ENCODE data around the gene SLC26A9.

SLC26A9 gene

GRCh38 chr1:205948886-205949285 is 5.6 kb upstream of the SLC26A9 start:
- no peak for DNase-seq (ENCODE audit: low spot score)

GRCh38 chr1:205948039-205948438 is 4.8 kb upstream of the SLC26A9 start:
- DNase-seq (ENCODE audit: low spot score): no peak

DNA sequence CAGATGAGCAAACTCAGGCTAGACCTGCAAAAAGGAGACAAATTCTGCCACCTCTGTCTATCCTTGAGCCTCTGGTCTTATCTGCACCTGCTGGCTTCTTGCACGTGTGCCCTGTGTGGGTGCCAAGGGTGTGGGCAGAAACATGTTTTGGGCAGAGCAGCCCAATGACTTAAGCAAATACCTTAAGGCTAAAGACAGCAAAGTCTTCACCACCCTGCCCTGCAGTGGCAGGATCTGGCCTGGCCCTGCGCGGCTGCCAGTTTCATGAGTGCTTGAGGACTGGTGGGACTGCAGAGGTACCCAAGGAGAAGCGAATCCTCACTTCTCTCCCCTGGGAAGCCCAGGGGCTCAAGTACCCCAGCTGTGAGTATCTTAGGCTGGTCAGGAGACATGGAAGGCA is 3.8 kb upstream of the SLC26A9 start:
- no peak for DNase-seq (ENCODE audit: low spot score)

DNA sequence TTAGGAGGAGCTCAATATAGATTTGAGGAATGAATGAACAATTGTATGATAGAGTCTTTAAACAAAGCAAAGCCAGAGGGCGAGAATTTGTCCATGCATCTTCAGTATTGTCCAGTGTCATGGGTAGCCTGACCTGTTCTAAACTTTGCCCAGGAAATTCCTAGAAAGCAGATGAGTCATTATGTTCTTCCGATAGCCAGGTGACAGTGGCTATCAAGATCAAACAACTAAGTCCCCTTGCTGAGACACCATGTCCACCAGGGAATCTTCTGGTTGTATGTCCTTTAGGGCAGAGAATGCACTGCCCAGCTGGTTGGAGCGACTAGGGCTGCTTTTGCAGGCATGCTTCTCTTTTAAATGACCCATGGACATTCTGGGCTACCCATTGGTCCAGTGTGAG is 1.8 kb upstream of the SLC26A9 start:
- DNase-seq (ENCODE audit: low spot score): no peak

DNA sequence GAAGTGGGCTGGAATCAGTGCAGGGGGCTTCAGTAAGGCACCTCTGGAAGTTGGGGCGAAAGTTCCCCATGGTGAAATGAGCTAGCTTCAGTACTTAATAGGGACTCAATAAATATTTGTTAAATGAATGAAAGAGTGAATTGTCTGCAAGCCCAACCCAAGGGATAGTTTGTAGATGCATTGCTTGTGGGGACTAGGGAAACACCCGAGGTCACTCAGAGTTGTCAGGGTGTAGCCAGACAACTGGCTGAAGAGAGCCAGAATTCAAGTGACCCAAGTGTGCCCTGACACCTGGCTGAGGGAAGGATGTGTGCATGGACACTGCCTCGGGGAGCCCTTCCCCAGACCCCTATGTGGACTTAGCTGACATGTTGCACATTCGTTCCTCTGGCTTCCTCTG is 1.3 kb upstream of the SLC26A9 start:
- DNase-seq (ENCODE audit: low spot score): no peak

DNA sequence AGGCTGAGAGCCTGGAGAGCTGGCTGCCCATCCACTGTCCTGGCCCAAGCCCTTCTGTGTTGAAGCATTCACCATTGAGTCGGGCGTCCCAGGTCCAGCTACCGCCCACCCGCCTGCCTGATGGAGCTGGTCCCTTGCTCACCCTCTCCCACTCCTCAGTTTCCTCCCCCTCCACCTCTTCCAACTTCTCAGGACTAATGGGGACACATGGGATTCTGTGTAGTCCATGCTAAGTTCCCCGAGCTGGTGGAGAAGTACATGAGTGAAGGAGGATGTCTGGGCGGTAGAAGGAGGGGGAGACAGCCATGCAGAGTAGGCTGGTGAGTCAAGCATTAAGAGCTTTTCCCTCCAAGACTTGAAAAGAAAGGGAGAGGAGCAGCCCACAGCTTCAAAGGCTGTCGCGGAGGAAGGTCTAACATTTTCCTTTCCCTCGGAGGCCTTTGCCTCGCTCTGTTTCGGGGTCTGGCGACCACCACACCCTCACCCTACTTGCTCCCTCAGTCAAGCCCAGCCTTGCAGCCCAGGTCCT is 561 bp downstream of the SLC26A9 start:
- no peak for DNase-seq (ENCODE audit: low spot score)

DNA sequence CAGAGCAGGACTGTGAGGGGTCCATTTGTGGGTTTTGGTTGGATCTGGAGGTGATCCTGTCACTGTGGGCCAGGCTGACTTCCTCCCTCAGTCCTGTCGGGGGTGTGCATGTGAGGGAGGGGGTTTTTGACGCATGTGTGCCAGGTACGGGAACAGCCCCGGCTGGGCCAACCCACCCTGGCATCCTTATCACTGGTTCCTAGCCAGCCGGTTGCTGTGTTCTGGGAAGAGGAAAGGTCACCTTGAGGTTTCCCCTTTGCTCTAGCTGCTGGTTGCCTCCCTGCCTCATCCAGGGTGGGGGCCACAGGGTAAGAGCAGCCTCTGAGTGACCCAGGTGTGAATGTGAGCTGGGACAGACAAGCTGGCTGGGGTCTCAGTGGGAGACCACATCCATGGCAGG is 2.5 kb downstream of the SLC26A9 start:
- DNase-seq (ENCODE audit: low spot score): no peak

DNA sequence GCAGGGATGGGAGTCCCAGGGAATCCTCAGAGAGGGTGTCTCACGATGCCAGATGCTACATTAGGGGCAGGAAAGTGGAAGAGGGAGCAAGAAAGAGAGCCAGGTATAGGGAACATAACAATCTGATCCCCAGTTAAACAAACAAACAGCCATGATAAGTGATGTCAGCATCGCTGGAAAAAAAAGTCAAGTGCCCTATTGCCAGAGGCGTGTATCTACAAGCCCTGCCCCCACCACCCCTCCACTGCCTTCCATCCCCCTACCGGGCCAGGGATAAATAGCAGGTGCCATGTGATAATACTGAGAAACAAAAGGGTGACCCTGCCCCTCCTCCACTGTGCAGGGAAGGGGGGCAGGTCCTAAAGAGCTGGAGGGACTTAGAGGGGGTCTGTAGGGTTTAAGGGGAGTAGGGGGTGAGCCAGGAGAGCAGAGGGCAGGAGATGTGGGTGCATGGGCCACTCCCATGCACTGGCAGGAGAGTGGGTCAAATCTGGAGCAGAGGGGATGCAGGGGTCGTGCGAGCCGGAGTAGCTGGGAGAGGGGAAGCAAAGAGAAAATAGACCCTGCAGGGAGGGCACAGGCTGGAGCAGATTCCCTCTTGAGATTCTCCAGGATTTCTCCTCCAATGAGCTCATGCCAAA is 3.4 kb downstream of the SLC26A9 start:
- DNase-seq (ENCODE audit: low spot score): peak; percentile 3

GRCh38 chr1:205938682-205939081 is 4.6 kb downstream of the SLC26A9 start:
- DNase-seq (ENCODE audit: low spot score): no peak

- no peak for DNase-seq (ENCODE audit: low spot score)
Measured at GRCh38 chr1:205936846-205937586, 6.2 kb downstream of the SLC26A9 start.

GRCh38 chr1:205936311-205936710 is 6.9 kb downstream of the SLC26A9 start:
- no peak for DNase-seq (ENCODE audit: low spot score)

DNA sequence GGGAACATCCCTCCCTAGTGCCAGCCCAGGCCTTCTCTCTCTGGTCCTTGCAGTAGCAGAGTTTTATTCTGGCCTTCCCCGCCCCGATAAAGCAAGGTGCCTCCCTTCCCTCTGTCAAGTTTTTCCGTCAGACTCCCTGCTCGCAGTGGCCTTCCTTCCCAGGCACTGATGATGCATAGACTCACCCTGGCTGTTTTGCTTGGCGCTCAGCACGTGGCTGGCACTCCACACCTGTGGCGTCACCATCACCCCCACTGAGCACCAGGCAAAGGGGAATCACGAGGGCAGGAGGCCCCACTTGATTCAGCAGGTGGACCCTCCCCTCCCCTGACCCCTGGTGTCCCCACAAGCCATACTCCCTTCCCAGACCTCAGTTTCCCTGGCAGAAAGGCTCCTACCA is 7.4 kb downstream of the SLC26A9 start:
- no peak for DNase-seq (ENCODE audit: low spot score)

GRCh38 chr1:205934788-205935187 is 8.5 kb downstream of the SLC26A9 start:
- DNase-seq (ENCODE audit: low spot score): no peak

GRCh38 chr1:205933671-205934618 is 9.3 kb downstream of the SLC26A9 start:
- no peak for DNase-seq (ENCODE audit: low spot score)

DNA sequence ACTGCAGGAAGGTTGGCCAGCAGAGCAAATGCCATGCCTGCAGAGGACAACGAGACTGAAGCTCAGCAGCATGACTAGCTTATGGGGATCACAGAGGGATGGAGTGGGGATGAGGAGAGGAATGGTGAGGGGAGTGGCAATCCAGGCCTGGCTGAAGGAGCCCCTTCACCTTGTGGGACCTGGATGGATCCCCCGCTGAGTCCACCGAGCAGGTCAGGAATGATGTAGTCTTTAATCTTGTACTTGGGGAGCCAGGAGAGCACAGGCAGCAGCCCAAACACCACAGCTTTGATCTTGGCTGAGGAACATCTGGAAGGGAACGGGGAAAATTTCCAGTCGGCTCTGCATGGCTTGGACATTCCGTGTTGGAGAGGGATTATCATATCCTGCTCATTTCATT is 10.5 kb downstream of the SLC26A9 start:
- no peak for DNase-seq (ENCODE audit: low spot score)

GRCh38 chr1:205930799-205931281 is 12.4 kb downstream of the SLC26A9 start:
- no peak for DNase-seq (ENCODE audit: low spot score)

- DNase-seq (ENCODE audit: low spot score): no peak
Measured at GRCh38 chr1:205930195-205930577, 13.1 kb downstream of the SLC26A9 start.

DNA sequence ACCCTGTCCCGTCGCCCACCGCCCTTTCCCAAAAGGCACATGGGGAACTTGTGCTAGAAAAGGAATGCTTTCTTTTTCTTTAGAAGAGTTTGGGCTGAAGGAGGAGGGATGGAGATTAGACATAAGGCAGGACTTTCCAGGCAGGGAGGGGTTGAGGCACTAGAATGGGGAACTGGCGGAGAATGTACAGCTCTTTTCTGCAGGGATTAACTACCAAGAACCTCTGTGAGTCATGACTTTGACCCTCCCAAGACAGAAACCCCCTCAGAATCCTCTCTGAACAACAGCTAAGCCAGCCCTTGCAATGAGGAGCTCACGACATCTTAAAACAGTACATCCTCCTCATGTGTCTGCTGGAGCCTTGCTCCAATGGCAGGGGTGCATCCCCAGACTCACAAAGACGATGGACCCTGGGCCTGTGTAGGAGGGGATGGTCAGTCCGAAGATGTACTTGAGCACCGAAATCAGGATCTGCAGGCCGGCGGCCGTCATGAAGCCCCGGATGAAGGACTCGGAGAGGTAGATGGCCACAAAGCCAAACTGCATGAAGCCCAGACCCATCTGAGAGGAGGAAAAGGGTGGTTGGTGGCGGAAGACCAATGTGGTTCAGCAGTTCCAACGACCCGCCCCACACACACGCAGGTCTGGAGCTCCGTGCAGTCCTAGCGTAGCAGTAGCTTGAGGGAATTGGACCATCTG is 13.6 kb downstream of the SLC26A9 start:
- DNase-seq (ENCODE audit: low spot score): no peak

DNA sequence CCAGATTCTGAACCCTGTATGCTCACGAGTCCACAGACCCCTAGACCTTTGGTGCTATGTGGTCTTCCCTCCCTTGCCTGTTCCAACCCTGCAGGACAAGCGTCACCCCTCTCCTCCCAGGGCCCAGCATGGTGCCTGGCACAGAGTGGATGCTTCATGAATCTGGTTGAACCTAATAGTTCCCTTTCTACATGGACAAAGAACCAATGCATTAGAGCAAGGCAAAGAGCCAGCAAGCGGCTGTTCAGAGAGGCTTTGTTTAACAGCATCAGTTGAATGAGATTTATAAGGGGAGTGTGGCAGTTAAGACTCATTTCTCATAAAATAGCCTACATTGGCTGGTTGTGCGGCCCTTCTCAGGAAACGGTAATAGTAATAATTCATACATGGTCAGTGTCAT is 14.9 kb downstream of the SLC26A9 start:
- no peak for DNase-seq (ENCODE audit: low spot score)

DNA sequence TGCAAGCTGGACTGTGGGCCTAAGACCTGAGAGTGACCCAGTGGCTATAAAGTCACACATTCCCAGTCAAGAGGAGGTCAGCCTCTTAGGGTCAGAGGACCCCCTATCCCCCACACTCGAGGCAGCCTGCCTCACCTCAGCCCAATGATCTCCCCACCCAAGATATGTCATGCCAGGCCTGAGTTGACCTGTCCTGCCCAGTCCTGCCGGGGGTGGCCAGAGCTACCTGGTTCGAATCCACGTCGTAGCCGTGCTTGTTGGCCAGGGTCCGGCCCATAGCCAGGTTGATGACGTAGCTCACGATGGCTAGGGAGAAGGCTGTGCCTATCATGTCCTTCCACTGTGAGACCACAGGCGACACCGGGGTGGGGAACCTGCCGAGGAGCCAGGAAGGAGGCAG is 15.6 kb downstream of the SLC26A9 start:
- no peak for DNase-seq (ENCODE audit: low spot score)

DNA sequence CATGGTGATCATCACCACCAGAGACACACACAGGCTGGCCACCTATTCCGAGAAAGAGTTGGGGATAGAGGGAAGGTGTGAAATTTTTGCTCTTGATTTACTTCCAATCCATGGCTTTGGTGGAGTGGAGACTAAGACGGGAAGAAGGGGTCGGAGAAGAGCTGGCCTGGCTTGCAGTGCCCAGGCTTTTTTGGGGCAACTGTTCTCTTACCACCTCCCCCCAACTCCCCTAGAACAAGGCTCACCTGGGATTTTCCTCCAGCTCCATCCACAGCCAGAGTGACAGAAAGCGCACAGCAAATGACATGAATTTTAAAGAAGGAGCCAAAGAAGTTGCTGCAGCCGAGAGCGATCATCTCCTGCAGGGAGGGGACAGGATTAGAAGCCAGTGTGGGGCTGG is 16.0 kb downstream of the SLC26A9 start:
- no peak for DNase-seq (ENCODE audit: low spot score)

- no peak for DNase-seq (ENCODE audit: low spot score)
Measured at GRCh38 chr1:205926636-205927035, 16.6 kb downstream of the SLC26A9 start.
